GM12865 (cell line): ENCODE measurements around the gene TCEANC.

Experiments used
- DNase-seq: peaks from one replicate; pipeline ENCODE4 v3.0.0; 2010; ENCODE audit warnings: low read depth
- H3K4me3 ChIP-seq: 2 replicates; pipeline ENCODE4 v1.5.1; 2011; ENCODE audit warnings: mild to moderate bottlenecking, low read depth, low read length, control low read depth
- CTCF ChIP-seq: IDR thresholded peaks from 2 replicates; pipeline ENCODE4 v1.5.1; 2011; ENCODE audit warnings: low read length, control low read depth, low read depth, inconsistent platforms; ENCODE audit not compliant: insufficient read depth; ENCODE audit errors: missing control alignments

TCEANC gene

GRCh38 chrX:13684361-13684760, 31.4 kb downstream of the TCEANC start:
- TF ChIP-seq CTCF, result no peak
- no peak overlapping the region for H3K4me3 ChIP-seq
- DNase-seq, result no peak

GRCh38 chrX:13685126-13685763, 32.3 kb downstream of the TCEANC start:
- no peak for DNase-seq
- no peak overlapping the region for H3K4me3 ChIP-seq
- no peak for TF ChIP-seq CTCF

- TF ChIP-seq CTCF, result no peak
- DNase-seq, result no peak
- H3K4me3 ChIP-seq, result no peak overlapping the region
These were observed 34.3 kb downstream of the TCEANC start for GRCh38 chrX:13687203-13687602.

- no peak for TF ChIP-seq CTCF
- H3K4me3 ChIP-seq, result peak overlapping the region; percentile 87
- DNase-seq, result no peak
These were observed 35.5 kb downstream of the TCEANC start for GRCh38 chrX:13688384-13688957.

- H3K4me3 ChIP-seq, result peak within 1 kb of the TSS; percentile 87
- no peak for TF ChIP-seq CTCF
- peak; percentile 76 for DNase-seq
These were observed 36.2 kb downstream of the TCEANC start, which contains the start of gene RAB9A for GRCh38 chrX:13688958-13689740. RAB9A (plus strand) TSS chrX:13689128; CDS start chrX:13708747, 19,619 bp downstream.

- peak overlapping the region; percentile 87 for H3K4me3 ChIP-seq
- no peak for TF ChIP-seq CTCF
- DNase-seq, result no peak
These were observed 36.8 kb downstream of the TCEANC start for GRCh38 chrX:13689741-13690211.
